K562 (cell line): Measurements from ENCODE around the gene CD68. TPM values are rescaled to one million over a fixed set of nuclear protein-coding genes. Genes with fewer than 3 reads are reported as not detected.

ENCODE experiments used
- ATAC-seq: fragments of 200-7000 bp; cut with Tn5 transposase; 3 replicates; pipeline ENCODE4 v1.9.1; 2020; ENCODE audit warnings: moderate library complexity
- BruUV-seq: library from RNA; stranded (reverse); fragments of 400-500 nt; replicated peaks from 2 replicates; lab custom pipeline; 2021; lab: Mats Ljungman, UMichigan
- CTCF ChIA-PET: fragments of 300-600 bp; formaldehyde crosslinking; extraction: SDS; loops from one replicate; lab custom pipeline; 2021; ENCODE audit warnings: low intra/inter-chr PET ratio; lab: Yijun Ruan, JAX
- POLR2A ChIA-PET: fragments of 300-600, 350-650 bp; sonication (Branson Sonifier 250); formaldehyde crosslinking; extraction: SDS; loops from one replicate; lab custom pipeline; 2021; ENCODE audit warnings: antibody characterized with exemption, inconsistent platforms; lab: Yijun Ruan, JAX
- DNase-seq, 4 experiments: peaks; one replicate each; pipeline versions ENCODE4 v3.0.0 to v3.0.0-alpha.2; 2011 to 2018; ENCODE audit warnings: low spot score in 3 of 4, mixed read lengths in 3 of 4; ENCODE audit errors: extremely low read depth in 1 of 4
- FAIRE-seq: peaks from 2 replicates; lab custom pipeline; 2011; peaks lifted over from hg19 to GRCh38; lab: Jason Lieb, UNC
- H2AFZ ChIP-seq: 2 replicates; pipeline ENCODE4 v1.6.0; 2011; ENCODE audit warnings: low read depth, low read length, control low read depth, inconsistent platforms
- H3K27ac ChIP-seq: fragments of 200-600 bp; 3 replicates; pipeline ENCODE4 v1.8.0; 2011; ENCODE audit warnings: low read depth, mild to moderate bottlenecking, control low read depth, inconsistent platforms, low read length, moderate library complexity, mixed read lengths; ENCODE audit errors: extremely low read depth
- H3K27me3 ChIP-seq, 2 experiments: fragments of 300-600 bp in 1 of 2; 2 replicates in 1 of 2; 3 replicates in 1 of 2; pipeline versions ENCODE4 v1.6.0 to v1.8.0; 2011; ENCODE audit warnings: inconsistent platforms in 2 of 2, low read length in 2 of 2, mild to moderate bottlenecking in 1 of 2, mixed read lengths in 1 of 2, moderate library complexity in 1 of 2; ENCODE audit not compliant: control insufficient read depth in 2 of 2, insufficient read depth in 2 of 2
- H3K36me3 ChIP-seq: fragments of 300-600 bp; 3 replicates; pipeline ENCODE4 v1.8.0; 2011; ENCODE audit warnings: mild to moderate bottlenecking, low read length, inconsistent platforms; ENCODE audit not compliant: control insufficient read depth, insufficient read depth
- H3K4me1 ChIP-seq, 2 experiments: fragments of 200-600 bp in 1 of 2; replicated peaks in 1 of 2; 2 replicates in 1 of 2; 3 replicates in 1 of 2; pipeline versions ENCODE4 v1.5.1 to v1.8.0; 2011; ENCODE audit warnings: inconsistent platforms in 2 of 2, low read length in 2 of 2, mild to moderate bottlenecking in 1 of 2, mixed read lengths in 1 of 2, moderate library complexity in 1 of 2; ENCODE audit not compliant: control insufficient read depth in 2 of 2, insufficient read depth in 2 of 2
- H3K4me2 ChIP-seq: 2 replicates; pipeline ENCODE4 v1.6.1; 2011; ENCODE audit warnings: low read length, control low read depth, inconsistent platforms, mixed read lengths; ENCODE audit not compliant: insufficient read depth
- H3K4me3 ChIP-seq: fragments of 200-600 bp; sonication (generic), shearing (Covaris generic); 2 replicates; pipeline ENCODE4 v1.5.1; 2016; ENCODE audit warnings: control low read depth, inconsistent platforms
- H3K79me2 ChIP-seq: fragments of 200-600 bp; 3 replicates; pipeline ENCODE4 v1.8.0; 2011; ENCODE audit warnings: low read length, inconsistent platforms; ENCODE audit not compliant: control insufficient read depth, insufficient read depth
- H3K9ac ChIP-seq, 2 experiments: 2 replicates each; pipeline versions ENCODE4 v1.6.0 to v1.6.1; 2011; ENCODE audit warnings: low read depth in 2 of 2, low read length in 2 of 2, control low read depth in 1 of 2, inconsistent platforms in 1 of 2, mild to moderate bottlenecking in 1 of 2, mixed read lengths in 1 of 2; ENCODE audit not compliant: insufficient read depth in 1 of 2
- H3K9me1 ChIP-seq: one replicate; pipeline ENCODE4 v1.6.0; 2011; ENCODE audit warnings: inconsistent platforms, mild to moderate bottlenecking, low read length, moderate library complexity; ENCODE audit not compliant: control insufficient read depth, insufficient read depth
- H3K9me3 ChIP-seq: replicated peaks from 2 replicates; pipeline ENCODE4 v1.5.1; 2011; ENCODE audit warnings: low read depth, low read length, inconsistent platforms; ENCODE audit not compliant: control insufficient read depth, insufficient read depth
- H4K20me1 ChIP-seq: replicated peaks from 2 replicates; pipeline ENCODE4 v1.6.1; 2011; ENCODE audit warnings: low read length, inconsistent platforms, mixed read lengths; ENCODE audit not compliant: control insufficient read depth, insufficient read depth
- ATF4 ChIP-seq: fragments of 450-650 bp; formaldehyde crosslinking; IDR thresholded peaks from 2 replicates; pipeline ENCODE4 v1.4.0; 2022; ENCODE audit warnings: mild to moderate bottlenecking, moderate library complexity
- POLR2G ChIP-seq: fragments of 200-400 bp; formaldehyde crosslinking; IDR thresholded peaks from 2 replicates; pipeline ENCODE4 v1.6.1; 2017; ENCODE audit warnings: low read depth, mild to moderate bottlenecking, antibody characterized with exemption, low read length, moderate library complexity
- RBFOX2 ChIP-seq: fragments of 200-400 bp; formaldehyde crosslinking; IDR thresholded peaks from 2 replicates; pipeline ENCODE4 v1.6.1; 2017; ENCODE audit warnings: low read depth, mild to moderate bottlenecking, low read length, moderate library complexity
- SUPT5H ChIP-seq: fragments of 450-650 bp; IDR thresholded peaks from 2 replicates; pipeline ENCODE4 v1.6.1; 2016
- ZBED1 ChIP-seq: IDR thresholded peaks from 2 replicates; pipeline ENCODE4 v1.6.1; 2014
- ZNF280A ChIP-seq: fragments of 450-650 bp; IDR thresholded peaks from 2 replicates; pipeline ENCODE4 v1.6.1; 2018; ENCODE audit warnings: mild to moderate bottlenecking, low read depth; ENCODE audit not compliant: partially characterized antibody
- ZNF347 ChIP-seq: fragments of 450-650 bp; formaldehyde crosslinking; IDR thresholded peaks from 2 replicates; pipeline ENCODE4 v1.4.0; 2020; ENCODE audit warnings: low read depth, mild to moderate bottlenecking, moderate library complexity
- ZNF655 ChIP-seq: fragments of 250-450 bp; sonication (Bioruptor Pico); IDR thresholded peaks from 2 replicates; pipeline ENCODE4 v1.5.0; 2021
- WGBS: fragments of 100-300 bp; shearing (Covaris generic); methylation state at CpG from one replicate; pipeline ENCODE4 v1.1.6; 2016; ENCODE audit warnings: low coverage, mixed read lengths; ENCODE audit not compliant: insufficient coverage; ENCODE audit errors: missing lambda C conversion rate; 5-methylcytosine and 5-hydroxymethylcytosine counted together
- in situ Hi-C: fragments of 300-500 bp; cut with MboI; formaldehyde crosslinking; loops from 4 replicates; pipeline ENCODE4 v1.15.0; 2018; ENCODE audit warnings: inconsistent platforms, mixed read lengths
- intact Hi-C: fragments of 100-400 bp; cut with micrococcal nuclease; formaldehyde crosslinking; loops from 2 replicates; pipeline ENCODE4 v1.14.2; 2022
- polyA plus RNA-seq, 8 experiments: library from polyadenylated mRNA; depleted of rRNA in 4 of 8; stranded (reverse) in 5 of 8; unstranded in 3 of 8; fragments of >200 nt; fragmentation: Nextera tagmentation in 2 of 8; fragmentation: Illumina TruSeq in 1 of 8; extraction: Ambion mirVana in 2 of 8; extraction: Trizol in 1 of 8; gene quantifications; 2 replicates each; pipeline versions ENCODE4 v1.2.1 to v1.2.3, GENCODE V29; 2011 to 2014; ENCODE audit warnings: inconsistent platforms in 1 of 8, missing spikeins in 1 of 8
- total RNA-seq, 7 experiments: library from RNA; depleted of rRNA in 6 of 7; stranded (reverse); fragments of >200 nt in 6 of 7; fragmentation: Illumina TruSeq in 2 of 7; extraction: Trizol in 2 of 7; gene quantifications; 2 replicates each; pipeline versions ENCODE4 v1.2.1 to v1.2.3, GENCODE V29; 2011 to 2021; ENCODE audit warnings: low replicate concordance in 1 of 7

The CD68 gene
- total and polyA plus RNA-seq, 9 of the 15 experiments (the other 6 are each of a cell fraction or from before 2014, with no cell fraction given) = 28.2 to 89.8 (median 37.7) TPM

GRCh38 chr17:7575481-7575883 lies 4.0 kb upstream of the CD68 start:
- H3K27ac ChIP-seq = peak overlapping the region; percentile 98
- H3K36me3 ChIP-seq = peaks cover 73% of the 10 kb centered on the region
- H3K4me1 ChIP-seq = peaks cover 24 to 37% of the 10 kb centered on the region in 2 experiments
- peak overlapping the region; percentile 83 for H3K4me2 ChIP-seq
- H3K27me3 ChIP-seq = no peaks in the 10 kb centered on the region
- FAIRE-seq (no peak), DNase-seq (no peak), ATAC-seq (no peak)
- no peak overlapping the region for H2AFZ ChIP-seq
- WGBS = 92% methylated on average over 1 of the region's 1 CpG
- H3K9me1 ChIP-seq = peaks cover 9% of the 10 kb centered on the region
- POLR2A ChIA-PET = interaction anchor here (0.6 to 6.7 kb wide), 10 partner anchors 8 to 262 kb away, joined by 3 to 46 read pairs (median 4); partner anchors contain the start of genes ACAP1, MPDU1, TP53 and ZBTB4
- intact Hi-C loops = no loop called here
- H3K4me3 ChIP-seq = peak overlapping the region; percentile 99; the same call in 1 of the 2 replicates
- no peaks in the 10 kb centered on the region for H3K9me3 ChIP-seq
- in situ Hi-C loops = no loop called here
- TF ChIP-seq POLR2G = 0 out of 2 replicates have a peak, but pooled peaks have one; percentile 18
- no peak for TF ChIP-seq ZNF655 (CRISPR knock-in tag)
- TF ChIP-seq ZNF280A = no peak
- 0 out of 2 replicates have a peak, but pooled peaks have one; percentile 4 for TF ChIP-seq SUPT5H
- TF ChIP-seq RBFOX2 = 0 out of 2 replicates have a peak, but pooled peaks have one; percentile 3
- no peak for TF ChIP-seq ZNF347 (CRISPR knock-in tag)
- TF ChIP-seq ATF4 = no peak
- TF ChIP-seq ZBED1 = no peak
- CTCF ChIA-PET = no interaction called here
- no TSS peak for BruUV-seq
- peaks cover 71% of the 10 kb centered on the region for H3K79me2 ChIP-seq
- H3K9ac ChIP-seq = peak overlapping the region; percentile 84 to 97; a peak in 3 of 4 replicates
- H4K20me1 ChIP-seq = peaks cover 43% of the 10 kb centered on the region
